ENCODE results near the gene AQP5.

AQP5 gene

GRCh38 chr12:49964849-49965624 lies 3.4 kb downstream of the AQP5 start:
- no peak overlapping the region for H3K27ac ChIP-seq
- TF ChIP-seq ZFX (IDR thresholded peaks at IDR 0.05): no peak
- TF ChIP-seq, protein P1, sequence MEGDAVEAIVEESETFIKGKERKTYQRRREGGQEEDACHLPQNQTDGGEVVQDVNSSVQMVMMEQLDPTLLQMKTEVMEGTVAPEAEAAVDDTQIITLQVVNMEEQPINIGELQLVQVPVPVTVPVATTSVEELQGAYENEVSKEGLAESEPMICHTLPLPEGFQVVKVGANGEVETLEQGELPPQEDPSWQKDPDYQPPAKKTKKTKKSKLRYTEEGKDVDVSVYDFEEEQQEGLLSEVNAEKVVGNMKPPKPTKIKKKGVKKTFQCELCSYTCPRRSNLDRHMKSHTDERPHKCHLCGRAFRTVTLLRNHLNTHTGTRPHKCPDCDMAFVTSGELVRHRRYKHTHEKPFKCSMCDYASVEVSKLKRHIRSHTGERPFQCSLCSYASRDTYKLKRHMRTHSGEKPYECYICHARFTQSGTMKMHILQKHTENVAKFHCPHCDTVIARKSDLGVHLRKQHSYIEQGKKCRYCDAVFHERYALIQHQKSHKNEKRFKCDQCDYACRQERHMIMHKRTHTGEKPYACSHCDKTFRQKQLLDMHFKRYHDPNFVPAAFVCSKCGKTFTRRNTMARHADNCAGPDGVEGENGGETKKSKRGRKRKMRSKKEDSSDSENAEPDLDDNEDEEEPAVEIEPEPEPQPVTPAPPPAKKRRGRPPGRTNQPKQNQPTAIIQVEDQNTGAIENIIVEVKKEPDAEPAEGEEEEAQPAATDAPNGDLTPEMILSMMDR (conservative IDR thresholded peaks at IDR 0.05): no peak

GRCh38 chr12:49965836-49966235 lies 4.2 kb downstream of the AQP5 start:
- no peak overlapping the region for H3K27ac ChIP-seq
- TF ChIP-seq, protein P1 (conservative IDR thresholded peaks at IDR 0.05): no peak
- TF ChIP-seq ZFX (IDR thresholded peaks at IDR 0.05): no peak

DNA sequence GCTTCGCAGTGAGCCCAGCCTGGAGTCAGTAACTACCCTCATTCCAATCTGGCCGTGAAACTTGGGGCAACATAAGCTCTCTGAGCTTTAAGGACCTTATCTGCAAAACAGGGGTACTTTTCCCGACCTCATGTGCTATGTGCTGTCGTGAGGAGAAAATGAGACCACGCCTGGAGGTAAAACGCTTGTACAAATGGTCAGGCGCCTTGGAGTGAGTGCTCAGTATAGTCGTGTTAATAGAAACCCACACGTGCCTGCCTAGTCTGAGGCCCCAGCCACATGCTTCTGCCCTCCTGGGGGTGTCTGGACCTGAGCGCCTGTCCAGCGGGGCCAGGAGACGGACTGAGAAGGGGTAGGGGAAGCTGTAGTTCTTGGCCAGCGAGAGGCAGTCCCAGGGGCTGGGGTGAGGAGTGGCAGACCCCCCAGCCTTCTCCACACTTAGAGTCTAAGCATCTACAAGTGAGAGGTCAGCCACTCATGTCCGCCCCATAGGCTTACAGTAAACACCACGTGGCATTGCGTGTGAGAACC lies 4.9 kb downstream of the AQP5 start:
- peak overlapping the region; percentile 53; the same call in 1 of the 2 replicates for H3K27ac ChIP-seq
- TF ChIP-seq ZFX (IDR thresholded peaks at IDR 0.05): no peak
- TF ChIP-seq, protein P1 (conservative IDR thresholded peaks at IDR 0.05): no peak

DNA sequence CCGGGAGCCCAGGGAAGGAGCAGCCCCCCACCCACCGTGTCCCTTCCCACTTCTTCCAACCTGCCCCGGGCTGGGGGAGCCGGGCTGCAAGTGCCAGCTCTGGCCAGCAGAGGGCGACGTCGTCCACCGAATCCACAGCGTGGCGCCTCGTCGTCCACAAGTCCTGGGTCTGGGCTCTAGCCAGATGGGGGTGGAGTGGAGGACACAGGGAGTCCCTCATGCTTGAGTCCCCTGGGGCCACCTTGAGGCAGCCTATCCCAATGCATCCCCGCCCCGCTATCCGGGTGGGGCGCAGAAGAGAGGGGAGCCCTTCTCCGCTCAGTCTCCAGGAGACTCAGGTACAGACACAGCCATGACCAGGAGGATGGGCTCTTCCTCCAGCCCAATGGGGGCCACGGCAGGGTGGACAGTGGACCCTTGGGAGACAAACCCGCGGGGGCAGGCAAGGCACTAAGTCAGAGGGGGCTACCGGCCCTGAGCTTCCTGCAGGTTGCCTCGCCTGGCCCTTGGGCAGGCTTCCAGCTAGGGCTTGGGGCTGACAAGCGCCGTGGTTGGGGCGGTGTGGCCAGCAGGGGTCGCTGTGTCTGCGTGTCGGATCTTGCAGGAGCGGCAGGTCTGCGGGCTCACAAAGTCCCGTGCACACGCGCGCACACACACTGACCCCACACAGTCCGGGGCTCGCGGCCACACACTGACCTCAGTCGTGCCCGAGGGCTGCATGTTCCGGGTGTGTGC lies 5.5 kb downstream of the AQP5 start:
- TF ChIP-seq, protein P1 (conservative IDR thresholded peaks at IDR 0.05): peak; percentile 98
- no peak for TF ChIP-seq ZFX (IDR thresholded peaks at IDR 0.05)
- H3K27ac ChIP-seq: peak overlapping the region; percentile 53

DNA sequence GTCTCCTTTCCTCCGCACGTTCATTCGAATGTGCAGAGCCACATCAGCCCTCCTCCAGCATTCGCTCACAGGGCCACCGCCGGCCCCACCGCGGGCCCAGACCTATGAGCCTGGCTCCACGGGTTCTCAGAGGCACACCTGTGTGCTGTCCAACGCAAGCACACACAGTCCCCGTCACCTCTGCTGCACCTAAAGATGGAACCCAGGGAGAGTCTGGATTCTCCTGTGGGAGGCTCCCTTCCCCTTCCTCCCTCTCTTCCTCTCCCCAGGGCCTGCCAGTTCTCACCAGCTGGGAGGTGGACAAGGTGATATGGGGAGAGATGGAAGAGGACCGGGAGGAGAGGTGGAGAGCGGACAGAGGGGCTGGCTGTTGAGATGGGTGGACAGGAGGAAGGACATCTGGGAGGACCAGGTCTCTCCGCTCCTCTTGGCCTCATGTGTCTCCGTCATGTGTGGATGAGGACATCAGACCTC lies 6.1 kb downstream of the AQP5 start:
- TF ChIP-seq ZFX (IDR thresholded peaks at IDR 0.05): no peak
- TF ChIP-seq, protein P1 (conservative IDR thresholded peaks at IDR 0.05): no peak
- no peak overlapping the region; the same call in 1 of the 2 replicates for H3K27ac ChIP-seq

DNA sequence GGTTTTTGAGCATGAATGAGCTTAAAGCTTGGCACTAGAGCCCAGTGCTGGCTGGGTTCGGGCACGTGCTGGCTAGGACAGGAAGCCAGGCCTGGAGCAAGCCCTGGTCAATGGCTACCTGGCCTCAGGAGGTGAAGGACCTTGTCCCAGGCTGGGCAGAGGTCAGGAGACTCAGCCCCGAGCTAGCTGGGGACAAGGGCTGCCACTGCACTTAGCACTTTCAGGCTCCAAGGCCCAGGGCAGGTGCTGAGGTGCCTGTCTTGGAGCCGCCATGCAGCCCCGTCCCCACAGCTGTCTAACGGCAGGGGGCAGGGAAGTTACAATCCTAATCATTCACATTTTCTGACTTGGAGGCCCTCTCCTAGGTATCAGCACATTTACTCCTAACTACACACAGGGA lies 6.8 kb downstream of the AQP5 start:
- TF ChIP-seq ZFX (IDR thresholded peaks at IDR 0.05): no peak
- TF ChIP-seq, protein P1 (conservative IDR thresholded peaks at IDR 0.05): no peak
- H3K27ac ChIP-seq: no peak overlapping the region

- TF ChIP-seq, protein P1 (conservative IDR thresholded peaks at IDR 0.05): no peak
- TF ChIP-seq ZFX (IDR thresholded peaks at IDR 0.05): no peak
- no peak overlapping the region for H3K27ac ChIP-seq
Observed at GRCh38 chr12:49969027-49969426, 7.4 kb downstream of the AQP5 start.

All from C4-2B (cell line).